GM20000 (cell line): ENCODE data around the gene GABBR1.

Experiments
- DNase-seq: peaks from one replicate; pipeline ENCODE4 v3.0.0; 2012; ENCODE audit warnings: low spot score
- CTCF ChIP-seq: IDR thresholded peaks from 2 replicates; pipeline ENCODE4 v1.5.1; 2012; ENCODE audit warnings: mild to moderate bottlenecking, control low read depth; ENCODE audit errors: extremely low read depth, missing control alignments

Gene GABBR1

DNA sequence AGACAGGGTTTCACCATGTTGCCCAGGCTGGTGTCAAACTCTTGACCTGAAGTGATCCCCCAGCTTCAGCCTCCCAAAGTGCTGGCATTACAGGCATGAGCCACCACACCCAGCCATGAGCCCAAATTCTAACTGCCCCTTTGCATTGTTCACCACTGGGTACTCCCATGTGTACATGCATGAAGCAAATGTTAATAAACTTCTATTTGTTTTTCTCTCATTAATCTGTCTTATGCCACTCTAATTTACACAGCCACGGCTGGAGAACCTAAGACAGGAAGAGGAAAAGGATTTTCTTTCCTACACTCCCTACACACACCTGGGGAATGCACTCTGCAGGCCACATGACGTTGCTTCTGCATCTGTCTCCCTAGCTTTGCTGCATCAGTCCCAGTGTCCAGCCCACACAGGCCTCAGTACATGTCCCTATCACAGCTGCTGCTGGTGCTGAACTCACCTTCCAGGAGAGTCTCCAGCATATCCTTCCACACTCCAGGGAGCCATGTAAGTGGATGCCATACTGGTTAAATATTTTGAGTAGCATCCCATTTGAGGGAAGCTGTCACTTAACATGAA, 34.7 kb downstream of the GABBR1 start:
- DNase-seq: no peak

DNA sequence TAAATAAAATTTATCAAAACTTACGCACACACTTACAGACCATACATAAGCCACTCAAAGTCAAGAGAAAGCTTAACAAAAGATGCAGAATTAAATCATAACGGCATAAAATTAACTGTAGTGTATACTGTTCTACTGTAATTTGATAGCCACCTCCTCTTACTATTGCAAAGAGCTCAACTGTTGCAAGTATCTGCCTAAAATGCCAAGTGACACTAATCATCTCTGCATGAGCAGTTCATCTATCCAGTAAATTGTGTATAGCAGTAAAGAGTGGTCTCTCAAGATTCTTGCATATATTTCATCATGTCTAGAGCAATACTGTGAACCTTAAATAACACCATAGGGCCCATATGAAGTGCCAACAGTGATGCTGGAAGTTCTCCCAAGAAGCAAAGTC, 35.8 kb downstream of the GABBR1 start:
- TF ChIP-seq CTCF: no peak

More for the DNA sequence above, 34.7 kb downstream of the GABBR1 start:
- no peak for TF ChIP-seq CTCF

GRCh38 chr6:29596381-29596900, 36.5 kb downstream of the GABBR1 start:
- TF ChIP-seq CTCF: no peak
- DNase-seq: no peak

More for the DNA sequence above, 35.8 kb downstream of the GABBR1 start:
- no peak for DNase-seq

DNA sequence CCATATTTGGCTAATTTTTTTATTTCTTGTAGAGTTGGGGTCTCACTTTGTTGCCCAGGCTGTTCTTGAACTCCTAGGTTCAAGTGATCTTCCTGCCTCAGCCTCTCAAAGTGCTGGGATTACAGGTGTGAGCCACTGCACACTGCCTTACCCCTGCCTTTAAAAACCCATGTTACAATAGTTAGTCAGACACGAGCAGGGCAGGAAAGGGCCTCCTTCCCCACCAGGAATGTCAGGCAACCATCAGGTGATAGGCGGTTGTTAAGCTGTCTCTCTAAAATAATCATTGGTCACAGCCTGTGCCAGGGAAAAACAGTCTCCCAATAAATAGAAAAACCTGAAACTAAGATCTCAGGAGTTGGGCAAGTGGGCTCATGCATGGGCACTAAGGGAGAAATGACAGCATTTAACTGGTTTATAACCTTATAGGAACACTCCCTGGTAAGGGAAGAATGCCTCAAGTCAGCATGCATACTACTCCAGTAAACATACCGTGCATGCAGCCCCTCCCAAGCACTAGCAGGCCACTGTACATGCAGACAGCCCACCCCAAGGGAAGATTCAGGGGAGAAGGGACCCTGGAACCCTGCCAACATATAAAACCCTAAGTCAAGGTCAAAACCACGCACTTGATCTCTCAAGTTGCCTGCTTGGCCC, 39.7 kb downstream of the GABBR1 start:
- no peak for TF ChIP-seq CTCF
- no peak for DNase-seq

- no peak for TF ChIP-seq CTCF
- DNase-seq: no peak
These were observed 41.3 kb downstream of the GABBR1 start for GRCh38 chr6:29591677-29592076.

GRCh38 chr6:29590218-29590808, 42.7 kb downstream of the GABBR1 start:
- no peak for TF ChIP-seq CTCF
- DNase-seq: no peak

DNA sequence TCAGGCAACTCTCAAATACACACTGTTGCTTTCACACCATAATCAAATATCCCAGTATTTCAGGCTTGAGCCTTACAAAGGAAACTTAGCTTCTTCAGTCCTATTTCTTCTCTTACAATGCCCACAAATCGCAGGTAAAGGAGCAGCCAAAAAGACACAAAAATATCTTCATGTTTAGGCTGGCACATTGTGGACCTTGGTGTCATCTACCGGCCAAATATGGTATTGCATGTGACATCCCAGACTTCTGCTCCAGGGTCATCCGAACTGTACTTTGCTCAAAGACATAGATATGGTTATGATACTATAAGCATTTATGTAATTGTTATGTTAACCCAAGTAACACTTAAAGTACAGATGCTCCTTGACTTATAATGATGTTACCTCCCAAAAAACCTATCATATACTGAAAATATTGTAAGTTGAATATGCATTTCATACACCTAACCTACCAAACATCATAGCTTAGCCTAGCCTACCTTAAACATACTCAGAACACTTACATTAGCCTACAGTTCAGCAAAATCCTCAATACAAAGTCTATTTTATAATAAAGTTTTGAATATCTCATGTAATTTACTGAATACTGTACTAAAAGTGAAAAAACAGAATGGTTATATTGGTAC, 43.4 kb downstream of the GABBR1 start:
- peak; percentile 93 for TF ChIP-seq CTCF
- DNase-seq: peak; percentile 52
